Stomach (tissue), 4 donors: ENCODE measurements around the gene PDE4B.

Source experiments
- CTCF ChIP-seq, 7 experiments: fragments of 450-650 bp in 4 of 7; fragments of 200-600 bp in 3 of 7; sonication (generic) in 3 of 7; IDR thresholded peaks; one replicate each; pipeline ENCODE4 v1.5.1; 2016 to 2019; ENCODE audit warnings: antibody characterized with exemption in 7 of 7, control low read depth in 2 of 7, mild to moderate bottlenecking in 1 of 7
- EP300 ChIP-seq: sonication (generic); formaldehyde crosslinking; IDR thresholded peaks from one replicate; pipeline ENCODE4 v1.6.1; 2017; ENCODE audit warnings: antibody characterized with exemption
- POLR2A ChIP-seq, 4 donors: fragments of 450-650 bp; IDR thresholded peaks; one replicate each; pipeline ENCODE4 v1.6.1; 2016; ENCODE audit warnings: antibody characterized with exemption in 4 of 4, control low read depth in 2 of 4, mild to moderate bottlenecking in 1 of 4, moderate library complexity in 1 of 4
- POLR2AphosphoS5 ChIP-seq, 3 donors: sonication (generic); formaldehyde crosslinking; IDR thresholded peaks; one replicate each; pipeline ENCODE4 v1.6.1; 2016; ENCODE audit warnings: antibody characterized with exemption in 3 of 3

- TF ChIP-seq CTCF (IDR thresholded peaks at IDR 0.05): no peak
- no peak for TF ChIP-seq POLR2A (IDR thresholded peaks at IDR 0.05)
- no peak for TF ChIP-seq POLR2AphosphoS5 (IDR thresholded peaks at IDR 0.05)
- no peak for TF ChIP-seq EP300
Observed at GRCh38 chr1:65825741-65826140, 33.0 kb downstream of the PDE4B start.
